ENCODE measurements around the gene SEC24C.

GRCh38 chr10:73806176-73806950, 62.2 kb downstream of the SEC24C start:
- TF ChIP-seq CTCF (IDR thresholded peaks at IDR 0.05; ENCODE audit: insufficient read depth, low read depth, low read length) (no peak), EZH2 (IDR thresholded peaks at IDR 0.05; ENCODE audit: insufficient read depth, low read length) (no peak)

All from astrocyte (in vitro differentiated cells and primary cell).